K562 (cell line): ENCODE measurements around the gene TSPYL6. TPM values are rescaled to one million over a fixed set of nuclear protein-coding genes. Genes with fewer than 3 reads are reported as not detected.

ENCODE experiments used
- CBFA2T2 ChIP-seq: fragments of 450-650 bp; conservative IDR thresholded peaks from 2 replicates; pipeline ENCODE4 v1.6.1; 2017; ENCODE audit warnings: mild to moderate bottlenecking
- DMBX1 ChIP-seq: fragments of 250-450 bp; sonication (Bioruptor Pico); IDR thresholded peaks from 2 replicates; pipeline ENCODE4 v1.8.0; 2022; ENCODE audit warnings: inconsistent platforms, mild to moderate bottlenecking, moderate library complexity, borderline replicate concordance
- ETV1 ChIP-seq: fragments of 450-650 bp; conservative IDR thresholded peaks from 2 replicates; pipeline ENCODE4 v1.6.1; 2016; ENCODE audit warnings: missing genetic modification characterization, control low read depth, low read depth, missing compliant biosample characterization
- ETV6 ChIP-seq, 3 experiments: fragments of 150-350 bp in 1 of 3; sonication (generic) in 1 of 3; formaldehyde crosslinking in 1 of 3; IDR thresholded peaks; 2 replicates each; pipeline versions ENCODE4 v1.6.1 to v1.8.0; 2014 to 2022; ENCODE audit warnings: borderline replicate concordance in 2 of 3, low read depth in 2 of 3, antibody characterized with exemption in 1 of 3, low read length in 1 of 3, mild to moderate bottlenecking in 1 of 3, missing genetic modification reagents in 1 of 3
- HDGF ChIP-seq: fragments of 450-650 bp; IDR thresholded peaks from 2 replicates; pipeline ENCODE4 v1.6.1; 2016
- HMG20A ChIP-seq: fragments of 450-650 bp; formaldehyde crosslinking; conservative IDR thresholded peaks from 2 replicates; pipeline ENCODE4 v1.4.0; 2020; ENCODE audit warnings: mild to moderate bottlenecking, mixed read lengths
- HMGN3 ChIP-seq: IDR thresholded peaks from 2 replicates; pipeline ENCODE4 v1.6.1; 2011; ENCODE audit warnings: borderline replicate concordance, low read depth, mild to moderate bottlenecking, mixed read lengths, low read length; ENCODE audit not compliant: insufficient read length; ENCODE audit errors: extremely low read depth
- IRF9 ChIP-seq: fragments of 450-650 bp; IDR thresholded peaks from 2 replicates; pipeline ENCODE4 v1.6.1; 2016; ENCODE audit warnings: missing biosample characterization, missing genetic modification characterization
- JUN ChIP-seq, 2 experiments: sonication (generic) in 1 of 2; formaldehyde crosslinking in 1 of 2; IDR thresholded peaks; 2 replicates each; pipeline versions ENCODE4 v1.6.1 to v1.8.0; 2012 to 2022; ENCODE audit warnings: borderline replicate concordance in 2 of 2, mild to moderate bottlenecking in 2 of 2, improper control_type of control experiment in 1 of 2, low read depth in 1 of 2, low read length in 1 of 2, missing genetic modification reagents in 1 of 2
- JUND ChIP-seq, 2 experiments: IDR thresholded peaks; 2 replicates in 1 of 2; 3 replicates in 1 of 2; pipeline ENCODE4 v1.6.1; 2011; ENCODE audit warnings: borderline replicate concordance in 2 of 2, low read depth in 2 of 2, low read length in 2 of 2, improper control_type of control experiment in 1 of 2, missing biosample characterization in 1 of 2, missing genetic modification characterization in 1 of 2, missing genetic modification reagents in 1 of 2
- MYC ChIP-seq, 2 experiments: fragments of 250-450 bp in 1 of 2; sonication (Bioruptor Pico) in 1 of 2; IDR thresholded peaks; 2 replicates each; pipeline versions ENCODE4 v1.5.1 to v1.6.1; 2012 to 2021; ENCODE audit warnings: low read depth in 2 of 2, borderline replicate concordance in 1 of 2, improper control_type of control experiment in 1 of 2, low read length in 1 of 2, mild to moderate bottlenecking in 1 of 2, moderate library complexity in 1 of 2
- NR2C1 ChIP-seq, 2 experiments: fragments of 450-650 bp; IDR thresholded peaks; 2 replicates each; pipeline ENCODE4 v1.6.1; 2017; ENCODE audit warnings: mild to moderate bottlenecking in 2 of 2, antibody characterized with exemption in 1 of 2, inconsistent platforms in 1 of 2, missing compliant biosample characterization in 1 of 2, missing genetic modification characterization in 1 of 2
- PTBP1 ChIP-seq: fragments of 200-400 bp; formaldehyde crosslinking; IDR thresholded peaks from 2 replicates; pipeline ENCODE4 v1.6.1; 2017; ENCODE audit warnings: low read depth, low read length
- RBFOX2 ChIP-seq: fragments of 200-400 bp; formaldehyde crosslinking; IDR thresholded peaks from 2 replicates; pipeline ENCODE4 v1.6.1; 2017; ENCODE audit warnings: low read depth, mild to moderate bottlenecking, low read length, moderate library complexity
- SIRT6 ChIP-seq: IDR thresholded peaks from one replicate; pipeline ENCODE4 v1.6.1; 2012; ENCODE audit warnings: low read depth, mild to moderate bottlenecking, control low read depth, inconsistent platforms, low read length, moderate library complexity
- SMARCA5 ChIP-seq: fragments of 450-650 bp; IDR thresholded peaks from 2 replicates; pipeline ENCODE4 v1.6.1; 2016
- ZBTB34 ChIP-seq: fragments of 250-450 bp; sonication (Bioruptor Pico); IDR thresholded peaks from 2 replicates; pipeline ENCODE4 v1.8.0; 2021; ENCODE audit warnings: mild to moderate bottlenecking, moderate library complexity
- ZMIZ1 ChIP-seq, 2 experiments: fragments of 150-350 bp in 1 of 2; IDR thresholded peaks; 2 replicates each; pipeline ENCODE4 v1.6.1; 2012 to 2016; ENCODE audit warnings: low read depth in 2 of 2, low read length in 2 of 2, mild to moderate bottlenecking in 1 of 2, moderate library complexity in 1 of 2
- ZNF165 ChIP-seq: fragments of 250-450 bp; sonication (Bioruptor Pico); IDR thresholded peaks from 2 replicates; pipeline ENCODE4 v1.4.0; 2020; ENCODE audit warnings: borderline replicate concordance
- ZNF175 ChIP-seq: fragments of 200-800 bp; sonication (Bioruptor generic); IDR thresholded peaks from 2 replicates; pipeline ENCODE4 v1.6.1; 2016; ENCODE audit warnings: low read depth, mild to moderate bottlenecking, missing genetic modification characterization, missing compliant biosample characterization
- polyA plus RNA-seq, 8 experiments: library from polyadenylated mRNA; depleted of rRNA in 4 of 8; stranded (reverse) in 5 of 8; unstranded in 3 of 8; fragments of >200 nt; fragmentation: Nextera tagmentation in 2 of 8; fragmentation: Illumina TruSeq in 1 of 8; extraction: Ambion mirVana in 2 of 8; extraction: Trizol in 1 of 8; gene quantifications; 2 replicates each; pipeline versions ENCODE4 v1.2.1 to v1.2.3, GENCODE V29; 2011 to 2014; ENCODE audit warnings: inconsistent platforms in 1 of 8, missing spikeins in 1 of 8
- total RNA-seq, 7 experiments: library from RNA; depleted of rRNA in 6 of 7; stranded (reverse); fragments of >200 nt in 6 of 7; fragmentation: Illumina TruSeq in 2 of 7; extraction: Trizol in 2 of 7; gene quantifications; 2 replicates each; pipeline versions ENCODE4 v1.2.1 to v1.2.3, GENCODE V29; 2011 to 2021; ENCODE audit warnings: low replicate concordance in 1 of 7

The TSPYL6 gene
- total and polyA plus RNA-seq, 9 of the 15 experiments (the other 6 are each of a cell fraction or from before 2014, with no cell fraction given) = 1.5 to 10.1 (median 7.6) TPM

GRCh38 chr2:54274781-54275242 is 18.8 kb upstream of the TSPYL6 start (continued):
- TF ChIP-seq ETV6 (IDR thresholded peaks at IDR 0.05; ENCODE audit: borderline replicate concordance in 1 of 2, low read depth in 2 of 2, low read length in 1 of 2) (no peak), ETV6 (CRISPR knock-in tag; IDR thresholded peaks at IDR 0.05; ENCODE audit: borderline replicate concordance) (no peak), DMBX1 (CRISPR knock-in tag) (peak; percentile 45; the same call in 1 of the 2 replicates), ZNF165 (no peak), ZBTB34 (no peak), HMGN3 (no peak), HDGF (no peak), NR2C1 (IDR thresholded peaks at IDR 0.05) (no peak), NR2C1 (tag; IDR thresholded peaks at IDR 0.05) (peak; percentile 36; the same call in 1 of the 2 replicates), SIRT6 (no peak), ZMIZ1 (IDR thresholded peaks at IDR 0.05; ENCODE audit: low read depth in 2 of 2, low read length in 2 of 2) (no peak), MYC (IDR thresholded peaks at IDR 0.05; ENCODE audit: low read depth, low read length) (peak; percentile 69), MYC (CRISPR knock-in tag; IDR thresholded peaks at IDR 0.05; ENCODE audit: borderline replicate concordance, low read depth) (no peak), ZNF175 (CRISPR knock-in tag) (peak; percentile 49; the same call in 1 of the 2 replicates), HMG20A (CRISPR knock-in tag) (no peak), JUND (IDR thresholded peaks at IDR 0.05; ENCODE audit: borderline replicate concordance, low read depth, low read length) (peak; percentile 58; the same call in 1 of the 2 replicates), JUND (tag; IDR thresholded peaks at IDR 0.05; ENCODE audit: borderline replicate concordance, low read depth, low read length) (no peak), JUN (IDR thresholded peaks at IDR 0.05; ENCODE audit: borderline replicate concordance, low read depth, low read length) (peak; percentile 24; the same call in 1 of the 2 replicates), JUN (CRISPR knock-in tag; IDR thresholded peaks at IDR 0.05; ENCODE audit: borderline replicate concordance) (no peak), SMARCA5 (no peak), PTBP1 (no peak), RBFOX2 (peak; percentile 25; the same call in 1 of the 2 replicates), CBFA2T2 (no peak), IRF9 (tag) (peak; percentile 84; the same call in 1 of the 2 replicates), ETV1 (tag) (no peak)
